Activated naive CD4-positive, alpha-beta T cell treated with Interleukin-2 at 50 U/mL for 16 hours (primary cell): Measurements from ENCODE around the gene CIRBP.
A peak's percentile ranks its signal among the peaks of the same experiment; 100 is the strongest.
"Not testable (repeated sequence)": the region's sequence is repeated elsewhere in the genome, so short reads cannot be mapped to it uniquely, and the experiment has no call there.

ENCODE experiments used
- DNase-seq: peaks from one replicate; pipeline ENCODE4 v3.0.0-alpha.2; 2020

Gene CIRBP

DNA sequence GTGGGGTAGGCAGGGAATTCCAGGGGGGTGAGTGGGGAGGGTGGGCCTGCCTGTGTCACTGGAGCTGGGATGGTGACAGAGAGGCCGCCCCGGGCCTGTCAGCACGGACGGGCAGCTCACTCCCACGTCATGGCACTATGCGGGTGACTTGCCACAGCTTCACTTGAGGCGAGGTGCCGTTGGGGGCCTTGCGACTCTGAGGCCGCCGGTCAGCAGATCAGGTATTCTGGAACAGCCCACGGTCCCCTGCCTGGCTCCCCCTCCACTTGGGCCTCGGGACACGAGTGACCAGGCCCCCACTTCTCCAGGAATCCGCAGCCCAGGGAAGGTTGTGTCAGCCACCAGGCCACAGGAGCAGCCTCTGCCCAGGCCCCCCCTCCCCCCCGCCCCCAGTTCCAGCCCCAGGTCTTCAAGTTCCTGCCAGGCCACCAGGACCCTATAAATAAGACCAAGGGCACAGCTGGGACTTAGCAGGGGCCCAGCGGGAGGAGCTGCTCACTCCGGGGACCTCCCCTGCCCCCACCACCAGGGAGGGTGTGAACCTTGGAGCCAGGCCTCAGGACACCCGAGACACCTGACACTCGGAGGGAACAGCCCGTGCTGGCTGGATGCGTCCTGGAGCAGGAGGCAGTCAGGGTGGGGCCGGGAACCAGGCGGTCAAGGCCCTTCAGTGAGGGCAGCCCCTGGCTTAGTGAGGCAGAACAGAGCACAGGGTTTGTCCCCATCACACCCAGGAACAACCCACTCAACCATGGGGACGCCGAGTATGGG lies 23.5 kb upstream of the CIRBP start:
- no peak for DNase-seq

DNA sequence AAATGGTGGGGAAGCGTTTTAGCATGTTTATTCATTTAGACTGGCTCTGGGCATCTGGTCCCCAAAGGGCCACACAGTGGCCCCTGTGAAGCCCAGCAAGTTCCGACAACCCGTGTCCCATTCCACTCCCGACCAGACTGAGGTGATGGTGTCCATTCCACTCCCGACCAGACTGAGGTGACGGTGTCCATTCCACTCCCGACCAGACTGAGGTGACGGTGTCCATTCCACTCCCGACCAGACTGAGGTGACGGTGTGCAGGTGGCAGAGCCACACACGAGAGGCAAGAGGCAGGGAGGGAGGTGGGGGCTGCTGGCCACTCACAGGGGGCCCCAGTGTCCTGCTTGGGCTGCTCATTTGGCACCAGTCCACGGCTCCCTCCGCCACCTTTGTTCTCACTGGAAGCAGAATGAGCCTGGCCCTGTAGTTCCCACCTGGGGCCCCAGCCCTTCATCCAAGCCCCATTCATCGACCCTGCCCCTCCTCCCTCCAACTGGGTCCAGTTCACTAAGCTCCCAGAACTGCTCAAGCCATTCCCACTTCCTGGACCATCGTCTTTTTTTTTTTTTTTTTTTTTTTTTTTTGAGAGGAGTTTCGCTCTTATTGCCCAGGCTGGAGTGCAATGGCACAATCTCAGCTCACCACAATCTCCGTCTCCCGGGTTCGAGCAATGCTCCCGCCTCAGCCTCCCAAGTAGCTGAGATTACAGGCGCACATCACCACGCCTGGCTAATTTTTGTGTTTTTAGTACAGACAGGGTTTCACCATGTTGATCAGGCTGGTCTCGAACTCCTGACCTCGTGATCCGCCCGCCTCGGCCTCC lies 22.7 kb upstream of the CIRBP start:
- DNase-seq: not testable (repeated sequence)

DNA sequence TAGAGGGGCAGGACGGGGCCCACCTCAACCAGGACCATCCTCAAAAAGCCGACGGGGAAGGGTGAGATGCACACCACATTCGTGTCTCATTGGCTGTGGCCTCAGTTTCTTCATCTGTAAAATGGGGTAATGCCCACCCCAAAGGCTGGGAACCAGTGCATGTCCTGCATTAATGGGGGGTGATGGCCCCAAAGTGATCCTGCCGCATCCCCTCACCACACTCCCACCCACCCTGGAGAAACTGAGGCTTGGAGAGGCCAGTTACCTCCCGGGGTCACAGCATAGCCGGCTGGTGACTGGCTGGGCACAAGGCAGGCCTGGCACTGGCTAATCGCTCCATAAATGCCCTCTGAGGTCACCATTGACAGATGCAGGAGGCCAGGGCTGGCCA lies 21.4 kb upstream of the CIRBP start:
- no peak for DNase-seq

DNA sequence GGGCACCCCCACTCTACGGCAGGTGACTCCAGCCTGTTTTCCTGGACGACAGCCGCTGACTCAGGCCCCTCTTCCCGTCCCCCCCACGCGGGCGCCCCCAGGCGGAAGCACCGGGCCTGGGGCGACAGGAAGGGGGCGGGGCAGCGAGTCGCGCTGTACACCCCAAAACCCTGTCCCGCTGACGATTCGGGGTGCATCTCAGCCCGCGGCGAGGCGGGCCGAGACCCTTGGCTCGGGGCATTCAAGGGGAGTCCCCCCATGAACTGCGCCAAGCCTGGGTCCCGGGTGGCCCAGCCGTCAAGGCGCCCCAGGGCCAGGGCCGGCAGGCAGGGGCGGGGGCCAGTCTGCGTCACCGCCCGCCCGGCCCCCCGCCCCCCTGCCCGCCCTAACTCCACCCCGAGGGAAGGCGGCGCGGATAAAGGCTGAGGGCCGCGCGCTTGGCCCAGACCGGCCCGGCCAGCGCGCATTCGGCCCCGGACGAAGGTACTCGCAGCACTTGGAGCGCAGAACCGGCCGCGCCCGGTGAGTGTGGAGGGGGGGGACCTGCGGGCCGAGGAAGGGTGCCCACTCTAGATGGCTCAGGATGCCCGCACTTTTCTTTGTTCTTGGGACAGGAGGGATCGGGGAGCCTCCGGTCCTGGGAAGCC lies 20.9 kb upstream of the CIRBP start, which contains the start of gene MIDN:
Gene MIDN (plus strand): TSS at position 445 of the 647 bp plus-strand sequence. CDS start 1,714 bp downstream, outside the sequence.
- DNase-seq: peak; percentile 69

DNA sequence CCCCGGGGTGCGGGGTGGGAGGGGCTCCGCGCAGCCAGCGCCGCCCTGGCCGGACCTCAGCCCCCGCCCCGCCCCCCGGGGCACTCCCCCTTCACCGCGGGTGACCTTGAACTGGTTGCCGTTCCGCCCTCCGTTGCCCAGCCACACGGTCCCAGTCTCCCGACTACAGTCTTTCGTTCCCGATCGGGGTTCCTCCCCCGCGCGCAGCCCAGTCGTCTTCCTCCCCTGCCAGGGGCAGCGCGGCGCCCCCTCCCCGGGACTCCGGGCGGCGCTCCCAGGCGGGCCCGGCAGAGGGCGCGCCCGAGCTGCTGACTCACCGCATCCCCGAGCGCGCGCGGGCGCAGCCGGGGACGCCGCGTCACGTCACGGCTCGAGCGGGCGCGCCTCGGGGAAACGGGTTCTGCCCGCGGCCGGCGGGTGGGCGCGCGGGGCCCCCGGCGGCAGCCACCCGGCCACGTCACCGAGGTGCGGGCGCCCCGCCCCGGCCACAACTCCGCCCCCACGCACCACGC lies 20.3 kb upstream of the CIRBP start:
- DNase-seq: peak; percentile 85

DNA sequence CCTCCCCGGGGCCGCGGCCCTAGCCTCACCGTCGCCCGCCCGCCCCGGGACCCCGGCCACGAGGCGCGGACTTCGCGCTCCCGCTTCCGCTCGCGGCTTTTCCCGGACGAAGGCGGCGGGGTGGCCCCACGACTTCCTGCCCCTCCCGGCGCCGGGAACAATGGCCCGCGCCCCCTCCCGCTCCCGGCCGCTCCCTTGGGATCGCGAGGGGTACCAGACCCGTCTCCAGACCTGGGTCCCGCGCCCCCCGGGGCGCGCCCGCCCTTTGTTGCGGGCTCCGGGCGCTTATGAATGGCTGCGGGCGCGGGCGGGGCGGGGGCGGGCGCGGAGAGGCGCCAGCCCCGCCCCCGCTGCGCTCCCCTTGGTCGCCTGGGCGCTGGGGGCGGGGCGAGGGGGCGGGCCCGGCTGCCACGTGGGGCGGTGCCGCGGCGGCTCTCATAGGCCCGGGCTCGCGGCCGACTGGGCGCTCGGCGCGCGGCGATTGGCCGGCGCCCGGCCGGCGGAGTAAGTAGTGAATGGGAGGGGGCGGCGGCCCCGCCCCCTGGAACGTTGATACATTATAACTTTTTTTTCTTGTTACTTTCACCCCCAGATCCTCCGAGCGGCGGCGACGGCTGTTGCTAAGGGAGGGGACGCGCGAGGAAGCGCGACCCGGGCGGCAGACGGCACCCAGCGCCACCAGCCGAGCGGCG lies 19.7 kb upstream of the CIRBP start:
- peak; percentile 94 for DNase-seq

DNA sequence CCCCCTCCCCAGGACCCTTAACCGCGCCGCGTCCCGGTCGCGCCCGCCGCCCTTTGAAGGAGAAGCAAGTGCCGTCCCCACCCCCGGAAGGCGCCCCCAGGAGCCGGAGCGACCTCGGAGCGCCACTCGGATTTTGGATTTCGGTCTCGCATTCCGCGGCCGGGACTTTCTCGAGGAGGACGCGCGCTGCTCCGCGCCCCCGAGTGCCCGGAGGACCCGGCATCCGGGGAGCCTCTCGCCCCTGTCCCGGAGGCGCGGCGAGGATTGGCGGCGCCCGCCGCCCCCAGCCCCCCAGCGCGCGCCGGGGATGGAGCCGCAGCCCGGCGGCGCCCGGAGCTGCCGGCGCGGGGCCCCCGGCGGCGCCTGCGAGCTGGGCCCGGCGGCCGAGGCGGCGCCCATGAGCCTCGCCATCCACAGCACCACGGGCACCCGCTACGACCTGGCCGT lies 19.1 kb upstream of the CIRBP start:
- no peak for DNase-seq

DNA sequence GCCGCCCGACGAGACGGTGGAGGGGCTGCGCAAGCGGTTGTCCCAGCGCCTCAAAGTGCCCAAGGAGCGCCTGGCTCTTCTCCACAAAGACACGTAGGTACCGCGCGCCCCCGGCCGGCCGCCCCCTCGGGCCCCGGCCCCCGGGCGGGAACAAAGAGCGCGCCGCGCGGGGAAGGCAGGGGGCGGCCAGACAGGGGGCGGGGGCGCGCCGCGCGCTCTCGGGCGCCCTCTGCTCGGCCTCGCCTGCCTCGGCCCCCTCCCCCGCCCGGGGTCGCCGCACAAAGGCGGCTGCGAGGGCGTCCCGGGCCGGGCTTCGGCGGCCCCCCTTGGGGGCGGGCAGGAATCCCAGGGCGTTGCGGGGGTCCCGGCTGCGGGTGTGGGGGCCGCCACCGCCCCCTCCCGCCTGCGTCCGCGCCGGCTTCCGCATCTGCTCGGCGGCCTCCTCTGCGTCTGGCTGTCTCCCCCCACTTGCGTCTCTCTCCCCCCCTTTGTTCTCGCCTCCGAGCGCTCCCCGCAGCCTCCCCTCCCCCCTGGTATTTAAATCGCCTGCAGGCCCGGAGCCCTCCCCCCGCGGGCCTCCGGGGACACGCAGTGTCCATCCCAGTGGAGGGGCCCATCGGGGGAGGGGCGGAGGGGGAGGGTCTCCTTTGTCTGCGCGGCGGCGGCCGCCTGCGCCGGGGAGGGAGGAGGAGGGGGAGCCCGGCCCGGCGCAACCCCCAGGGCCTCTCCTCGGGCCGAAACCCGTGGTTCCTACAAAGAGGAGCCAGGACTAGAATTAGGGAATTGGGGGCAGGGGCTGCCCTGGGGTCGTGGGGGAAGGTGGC lies 18.5 kb upstream of the CIRBP start:
- peak; percentile 47 for DNase-seq

DNA sequence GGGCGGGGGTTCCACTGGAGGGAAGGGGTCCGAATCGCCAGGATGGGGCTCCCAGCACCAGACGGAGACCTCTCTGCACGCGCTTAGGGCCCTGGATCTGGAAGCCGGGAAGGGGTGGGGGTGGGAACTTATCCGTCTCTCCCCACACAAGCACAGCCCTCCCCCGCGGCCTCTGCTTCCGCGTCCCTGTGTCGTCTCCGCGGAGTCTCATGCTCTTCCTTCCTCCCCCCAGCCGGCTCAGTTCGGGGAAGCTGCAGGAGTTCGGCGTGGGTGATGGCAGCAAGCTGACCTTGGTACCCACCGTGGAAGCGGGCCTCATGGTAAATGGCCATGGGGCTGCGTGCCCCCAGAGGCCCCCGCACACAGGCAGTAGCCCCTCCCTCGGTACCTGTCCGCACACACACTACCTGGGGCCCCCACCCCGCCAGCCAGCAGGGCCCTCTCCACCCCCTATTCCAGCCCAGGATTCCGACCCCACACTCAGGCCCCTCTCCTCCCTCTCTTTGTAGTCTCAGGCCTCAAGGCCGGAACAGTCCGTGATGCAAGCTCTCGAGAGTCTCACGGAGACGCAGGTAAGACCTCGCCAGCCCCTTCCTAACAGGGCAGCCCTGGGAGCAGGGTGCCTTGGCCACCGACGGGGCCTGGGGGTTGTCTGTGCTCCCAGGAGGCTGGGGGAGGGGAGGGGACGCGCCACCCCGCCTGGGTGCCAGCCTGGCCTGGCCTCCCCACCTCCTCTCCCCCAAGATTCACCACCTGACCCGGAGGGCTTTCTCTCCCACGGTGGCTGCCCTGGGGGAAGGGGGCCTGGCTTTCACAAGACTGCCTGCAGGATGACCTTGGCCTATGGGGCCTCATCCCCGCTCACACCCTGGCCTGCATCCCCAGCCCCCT lies 17.6 kb upstream of the CIRBP start:
- DNase-seq: peak; percentile 63

DNA sequence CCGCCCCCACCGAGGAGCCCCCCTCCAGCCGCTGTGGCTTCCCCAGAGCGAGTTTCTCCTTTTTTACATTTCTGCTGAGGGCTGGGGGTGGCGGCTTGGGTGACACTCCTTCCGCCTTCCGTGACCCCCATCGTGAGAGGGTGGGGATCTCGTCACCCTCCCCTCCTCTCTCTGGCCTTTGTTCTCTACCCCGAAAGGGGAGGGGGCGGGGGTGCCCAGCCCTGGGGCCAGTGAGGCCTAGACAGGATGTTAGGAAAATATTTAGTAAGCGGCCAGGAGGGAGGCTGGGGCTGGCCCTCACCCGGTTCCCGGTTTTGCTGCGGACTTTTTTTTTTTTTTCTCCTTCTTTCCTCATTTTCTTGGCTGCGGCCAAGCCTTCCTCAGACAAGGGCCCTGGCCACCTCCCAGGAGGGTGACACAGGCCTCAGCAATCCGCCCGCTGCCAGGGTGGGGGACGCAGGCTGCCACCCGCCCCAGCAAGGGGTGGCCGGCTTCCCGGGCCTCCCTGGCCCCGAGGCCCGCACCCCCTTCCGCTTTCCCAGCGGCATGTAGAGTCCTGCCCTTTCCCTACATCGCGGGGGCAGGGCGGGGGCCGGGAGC lies 16.8 kb upstream of the CIRBP start:
- DNase-seq: peak; percentile 59

DNA sequence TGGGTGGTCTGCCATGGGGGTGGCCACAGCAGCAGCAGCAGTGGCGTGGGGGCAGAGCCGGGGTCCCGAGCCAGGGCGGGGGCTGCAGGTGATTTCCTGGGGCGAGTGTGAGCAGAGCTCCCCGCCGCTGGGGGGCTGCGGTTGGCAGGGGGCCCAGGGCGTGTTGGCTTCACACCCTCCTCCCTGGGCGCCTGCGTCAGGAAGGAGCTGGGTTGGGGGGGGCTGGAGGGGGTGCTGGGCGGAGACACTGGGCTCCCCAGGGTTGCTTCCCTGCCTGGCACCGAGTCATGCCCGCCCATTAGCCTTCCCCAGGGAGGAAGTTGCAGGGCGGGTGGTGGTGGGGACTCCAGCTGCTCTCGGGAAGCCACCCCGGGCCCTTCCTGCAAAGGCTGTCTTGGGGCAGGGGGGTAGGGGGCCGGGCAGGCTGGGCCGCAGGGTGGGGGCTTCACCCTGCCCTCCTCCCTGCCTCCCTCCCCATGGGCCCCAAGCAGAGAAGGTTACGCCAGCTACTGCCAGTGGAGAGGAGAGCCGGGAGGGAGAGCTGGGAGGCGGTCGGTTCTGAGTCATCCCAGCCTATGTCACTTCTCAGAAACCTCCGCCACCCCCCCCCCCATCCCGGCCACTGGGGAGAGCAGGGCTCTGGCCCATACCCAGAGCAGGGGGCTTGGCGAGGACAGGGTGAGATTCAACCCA lies 16.2 kb upstream of the CIRBP start:
- peak; percentile 70 for DNase-seq

DNA sequence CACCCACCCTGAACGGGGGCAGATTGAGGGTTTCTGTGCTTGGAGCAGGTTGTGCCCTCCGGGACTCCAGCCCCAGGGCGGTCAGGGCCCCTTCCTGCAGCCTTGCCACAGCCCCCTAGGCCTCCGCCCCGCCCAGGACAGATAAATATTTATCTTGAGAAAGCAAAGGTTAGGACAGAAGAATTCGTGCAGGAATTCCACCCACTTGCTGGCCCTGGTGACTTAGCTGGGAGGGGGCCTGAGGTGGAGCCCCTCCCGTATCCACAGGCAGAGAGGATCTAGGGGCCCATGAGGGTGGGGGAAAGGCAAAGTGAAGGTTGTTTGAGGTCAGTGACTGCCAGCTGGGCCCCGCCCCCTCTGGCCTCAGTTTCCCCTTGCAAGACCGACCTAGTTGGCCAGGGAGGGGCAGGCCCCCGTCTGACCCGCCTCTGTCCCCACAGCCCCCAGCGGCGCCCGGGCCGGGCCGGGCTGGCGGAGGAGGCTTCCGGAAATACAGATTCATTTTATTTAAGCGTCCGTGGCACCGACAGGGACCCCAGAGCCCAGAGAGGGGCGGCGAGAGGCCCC lies 15.5 kb upstream of the CIRBP start:
- no peak for DNase-seq

DNA sequence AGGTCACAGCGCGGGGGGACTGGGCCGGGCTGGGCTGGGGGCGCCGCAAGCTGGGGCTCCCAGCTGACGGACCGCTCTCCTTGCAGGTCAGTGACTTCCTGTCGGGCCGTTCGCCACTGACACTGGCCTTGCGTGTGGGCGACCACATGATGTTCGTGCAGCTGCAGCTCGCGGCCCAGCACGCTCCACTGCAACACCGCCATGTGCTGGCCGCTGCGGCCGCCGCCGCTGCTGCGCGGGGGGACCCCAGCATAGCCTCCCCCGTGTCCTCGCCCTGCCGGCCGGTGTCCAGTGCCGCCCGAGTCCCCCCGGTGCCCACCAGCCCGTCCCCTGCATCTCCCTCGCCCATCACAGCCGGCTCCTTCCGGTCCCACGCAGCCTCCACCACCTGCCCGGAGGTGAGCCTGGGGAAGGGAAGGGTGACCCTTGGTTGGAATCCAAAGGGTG lies 15.0 kb upstream of the CIRBP start:
- DNase-seq: no peak

DNA sequence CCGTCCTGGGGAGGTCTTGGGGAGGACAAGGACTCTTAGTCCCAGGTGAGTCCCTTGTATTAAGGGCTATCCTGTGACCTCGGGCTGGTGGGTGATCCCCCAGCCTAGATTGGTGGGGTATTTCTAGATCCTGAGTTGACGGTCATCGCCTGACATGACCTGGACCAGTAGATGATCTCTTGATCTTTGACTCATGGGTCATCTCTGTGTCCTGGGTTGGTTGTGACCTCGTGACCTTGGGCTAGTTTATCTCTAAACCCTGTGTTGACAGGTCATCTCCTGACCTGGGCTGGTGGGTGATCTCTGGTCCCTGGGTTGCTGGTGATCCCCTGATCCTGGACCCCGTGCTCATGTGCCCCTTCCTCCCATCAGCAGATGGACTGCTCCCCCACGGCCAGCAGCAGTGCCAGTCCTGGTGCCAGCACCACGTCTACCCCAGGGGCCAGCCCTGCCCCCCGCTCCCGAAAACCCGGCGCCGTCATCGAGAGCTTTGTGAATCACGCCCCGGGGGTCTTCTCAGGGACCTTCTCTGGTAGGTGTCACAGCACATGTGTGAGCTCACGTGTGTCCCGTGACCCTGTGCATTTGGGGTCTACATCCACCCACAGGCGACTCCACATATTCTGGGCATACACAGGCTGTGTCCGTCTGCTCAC lies 14.5 kb upstream of the CIRBP start:
- no peak for DNase-seq

DNA sequence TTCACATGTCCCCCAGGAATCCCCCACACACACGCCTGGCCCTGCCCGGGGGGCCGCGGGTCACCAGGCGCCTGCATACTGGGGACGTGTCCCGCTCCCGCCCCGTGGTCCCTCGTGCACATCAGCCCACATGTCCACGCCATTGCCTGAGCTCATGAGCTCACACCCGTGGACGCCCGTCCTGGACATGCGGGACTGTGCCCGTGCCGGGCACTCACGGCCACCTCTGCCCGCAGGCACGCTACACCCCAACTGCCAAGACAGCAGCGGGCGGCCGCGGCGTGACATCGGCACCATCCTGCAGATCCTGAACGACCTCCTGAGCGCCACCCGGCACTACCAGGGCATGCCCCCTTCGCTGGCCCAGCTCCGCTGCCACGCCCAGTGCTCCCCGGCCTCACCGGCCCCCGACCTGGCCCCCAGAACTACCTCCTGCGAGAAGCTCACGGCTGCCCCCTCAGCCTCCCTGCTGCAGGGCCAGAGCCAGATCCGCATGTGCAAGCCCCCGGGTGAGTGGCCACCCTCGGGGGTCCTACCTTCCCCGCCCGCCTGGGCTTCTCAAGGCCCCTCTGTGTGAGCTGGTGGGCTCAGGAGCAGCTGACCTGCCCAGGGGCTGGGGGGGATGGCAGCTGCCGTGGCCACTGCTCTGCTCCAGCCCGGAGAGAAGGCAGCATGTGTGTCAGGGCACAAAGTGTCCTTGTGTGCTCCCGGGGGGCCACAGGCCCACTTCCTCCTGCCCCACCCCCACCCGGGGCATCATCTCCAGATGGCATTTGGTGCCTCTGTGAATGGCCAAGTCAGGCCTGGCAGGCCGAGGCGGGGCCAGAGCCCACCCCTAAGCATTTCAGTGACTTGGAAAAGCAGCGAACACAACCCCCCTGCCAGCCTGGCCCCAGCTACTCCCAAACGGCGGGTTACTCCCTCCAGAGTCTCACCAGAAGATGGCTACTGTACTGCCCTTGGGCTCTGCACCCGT lies 13.7 kb upstream of the CIRBP start:
- DNase-seq: no peak

DNA sequence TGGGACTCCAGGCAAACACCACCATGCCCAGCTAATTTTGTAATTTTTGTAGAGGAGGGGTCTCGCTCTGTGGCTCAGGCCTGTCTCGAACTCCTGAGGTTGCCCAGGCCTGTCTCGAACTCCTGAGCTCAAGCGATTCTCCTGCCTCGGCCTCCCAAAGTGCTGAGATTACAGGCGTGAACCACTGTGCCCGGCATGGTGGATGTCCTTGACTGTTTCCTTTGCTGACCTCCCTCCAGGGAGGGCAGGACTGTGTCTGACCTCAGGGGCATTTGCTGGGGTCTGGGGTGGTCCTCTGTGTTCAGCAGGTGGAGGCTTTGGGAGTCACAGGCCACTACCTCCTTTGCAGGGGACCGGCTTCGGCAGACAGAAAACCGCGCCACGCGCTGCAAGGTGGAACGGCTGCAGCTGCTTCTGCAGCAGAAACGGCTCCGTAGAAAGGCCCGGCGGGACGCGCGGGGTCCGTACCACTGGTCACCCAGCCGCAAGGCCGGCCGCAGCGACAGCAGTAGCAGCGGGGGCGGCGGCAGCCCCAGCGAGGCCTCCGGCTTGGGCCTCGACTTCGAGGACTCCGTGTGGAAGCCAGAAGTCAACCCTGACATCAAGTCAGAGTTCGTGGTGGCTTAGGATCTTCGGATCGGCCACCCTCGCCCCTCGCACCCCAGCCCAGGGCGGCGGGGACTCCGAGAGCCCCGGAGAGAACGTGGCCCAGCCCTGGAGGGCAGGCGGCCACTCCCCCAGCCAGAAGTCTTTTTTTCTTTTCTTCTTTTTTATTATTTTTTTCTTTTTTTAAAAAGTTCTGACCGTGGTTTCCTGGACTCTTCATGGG lies 12.3 kb upstream of the CIRBP start:
- no peak for DNase-seq
